Glutamatergic neuron (in vitro differentiated cells): ENCODE data around the gene MYO1C. TPM values are rescaled to one million over a fixed set of nuclear protein-coding genes. Genes with fewer than 3 reads are reported as not detected.

Experiments
- DNase-seq: peaks from one replicate; pipeline ENCODE4 v3.0.0; 2022
- H3K27ac Mint-ChIP-seq: one replicate; pipeline ENCODE4 v1.8.0; 2020; ENCODE audit warnings: mild to moderate bottlenecking, mixed read lengths, inconsistent platforms; ENCODE audit not compliant: unreplicated experiment
- H3K27me3 Mint-ChIP-seq: one replicate; pipeline ENCODE4 v1.8.0; 2020; ENCODE audit warnings: mild to moderate bottlenecking, moderate library complexity, mixed read lengths, inconsistent platforms; ENCODE audit not compliant: unreplicated experiment
- H3K36me3 Mint-ChIP-seq: one replicate; pipeline ENCODE4 v1.8.0; 2020; ENCODE audit warnings: mild to moderate bottlenecking, mixed read lengths, inconsistent platforms; ENCODE audit not compliant: unreplicated experiment
- H3K4me1 Mint-ChIP-seq: one replicate; pipeline ENCODE4 v1.8.0; 2020; ENCODE audit warnings: mild to moderate bottlenecking, low read depth, mixed read lengths, inconsistent platforms; ENCODE audit not compliant: unreplicated experiment
- H3K4me3 Mint-ChIP-seq: one replicate; pipeline ENCODE4 v1.8.0; 2020; ENCODE audit warnings: mild to moderate bottlenecking, mixed read lengths, inconsistent platforms; ENCODE audit not compliant: unreplicated experiment
- H3K9me3 Mint-ChIP-seq: one replicate; pipeline ENCODE4 v1.8.0; 2020; ENCODE audit warnings: mild to moderate bottlenecking, moderate library complexity, mixed read lengths, inconsistent platforms; ENCODE audit not compliant: unreplicated experiment
- CTCF ChIP-seq: fragments of 200-600 bp; sonication (generic); IDR thresholded peaks from one replicate; pipeline ENCODE4 v1.5.0; 2021; ENCODE audit not compliant: partially characterized antibody, unreplicated experiment
- total RNA-seq: library from RNA; stranded (reverse); fragmentation: NEBNext Ultra II Directional; extraction: Animal tissue kit (Norgen Biotek cat#: 25700); gene quantifications from one replicate; pipeline ENCODE4 v1.2.1, GENCODE V29; 2021; ENCODE audit not compliant: unreplicated experiment

MYO1C gene
- total RNA-seq, 1 donor from 2014 or later, result 58.5 TPM

DNA sequence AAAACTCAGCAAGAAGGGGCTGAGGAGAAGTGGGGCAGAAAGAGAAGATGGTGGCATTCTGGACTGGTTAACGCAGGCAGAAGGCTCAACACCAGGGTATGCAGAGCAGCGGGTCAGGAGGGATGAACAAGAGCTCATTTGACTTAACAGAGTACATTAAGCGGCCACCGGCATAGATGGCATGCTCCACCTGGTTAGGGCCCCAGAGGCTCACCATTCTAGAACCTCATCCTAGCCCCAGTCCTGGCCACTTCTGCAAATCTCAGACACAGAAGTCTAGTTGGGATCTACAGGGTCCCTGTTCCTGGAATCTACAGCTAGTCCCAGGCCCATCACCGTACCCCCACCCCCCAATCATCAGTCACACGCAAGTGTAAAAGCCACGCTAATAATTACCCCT lies 1.7 kb upstream of the MYO1C start:
- no peak overlapping the region for H3K4me3 Mint-ChIP-seq
- H3K27ac Mint-ChIP-seq, result no peak overlapping the region
- H3K4me1 Mint-ChIP-seq, result peaks cover 9% of the 10 kb centered on the region
- H3K9me3 Mint-ChIP-seq, result peaks cover 2% of the 10 kb centered on the region
- no peaks in the 10 kb centered on the region for H3K36me3 Mint-ChIP-seq
- no peak for TF ChIP-seq CTCF
- no peak for DNase-seq
- H3K27me3 Mint-ChIP-seq, result peaks cover 8% of the 10 kb centered on the region

- H3K4me1 Mint-ChIP-seq, result peaks cover 13% of the 10 kb centered on the region
- DNase-seq, result no peak
- TF ChIP-seq CTCF, result no peak
- H3K9me3 Mint-ChIP-seq, result peaks cover 2% of the 10 kb centered on the region
- peaks cover 8% of the 10 kb centered on the region for H3K27me3 Mint-ChIP-seq
- H3K4me3 Mint-ChIP-seq, result no peak overlapping the region
- H3K36me3 Mint-ChIP-seq, result no peaks in the 10 kb centered on the region
- no peak overlapping the region for H3K27ac Mint-ChIP-seq
Measured at GRCh38 chr17:1493291-1493980, 950 bp upstream of the MYO1C start.

DNA sequence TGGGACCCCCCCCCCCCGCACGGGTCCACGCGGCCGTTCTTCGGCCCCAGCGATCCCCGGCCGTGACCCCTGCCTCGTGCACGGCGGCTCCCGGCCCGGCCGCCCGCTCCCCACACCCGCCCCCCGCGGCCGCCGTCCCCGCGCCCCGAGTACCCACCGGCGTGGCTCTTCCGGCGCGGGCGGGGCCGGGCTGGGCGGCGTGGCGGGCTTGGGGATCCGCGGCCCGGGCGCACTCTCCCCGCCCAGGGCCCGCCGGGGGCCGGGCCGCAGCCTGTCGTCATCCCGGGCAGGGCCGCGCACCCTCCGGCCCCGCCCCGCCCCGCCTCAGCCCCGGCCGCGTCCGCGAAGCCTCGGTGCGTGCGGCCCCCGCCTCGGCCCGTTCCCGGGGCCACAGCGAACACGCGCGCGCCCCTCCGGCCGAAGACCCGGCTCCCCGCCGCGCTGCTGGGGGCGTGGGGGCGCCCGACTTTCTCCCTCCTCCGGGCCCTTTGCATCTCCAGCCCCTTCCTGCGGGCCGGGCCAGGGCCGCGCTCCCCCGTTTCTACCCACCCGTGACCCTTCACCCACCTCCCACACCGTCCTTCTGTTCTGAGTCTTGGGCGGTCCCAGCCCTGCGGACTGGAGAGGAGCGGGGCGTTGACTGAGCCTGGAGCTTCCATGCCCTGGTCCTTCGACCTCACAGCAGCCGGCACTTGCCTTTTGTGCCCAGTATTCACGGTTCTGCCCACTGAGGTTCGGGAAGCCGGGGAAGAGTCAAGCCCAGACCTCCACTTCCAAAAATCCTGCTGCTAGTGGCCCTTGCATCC lies 840 bp downstream of the MYO1C start:
- peak; percentile 64 for DNase-seq
- Mint-ChIP-seq H3K9me3 (peaks cover 2% of the 10 kb centered on the region), H3K27me3 (peaks cover 10% of the 10 kb centered on the region), H3K27ac (no peak overlapping the region), H3K4me3 (peak overlapping the region; percentile 81), H3K36me3 (no peaks in the 10 kb centered on the region), H3K4me1 (peaks cover 9% of the 10 kb centered on the region)
- no peak for TF ChIP-seq CTCF

DNA sequence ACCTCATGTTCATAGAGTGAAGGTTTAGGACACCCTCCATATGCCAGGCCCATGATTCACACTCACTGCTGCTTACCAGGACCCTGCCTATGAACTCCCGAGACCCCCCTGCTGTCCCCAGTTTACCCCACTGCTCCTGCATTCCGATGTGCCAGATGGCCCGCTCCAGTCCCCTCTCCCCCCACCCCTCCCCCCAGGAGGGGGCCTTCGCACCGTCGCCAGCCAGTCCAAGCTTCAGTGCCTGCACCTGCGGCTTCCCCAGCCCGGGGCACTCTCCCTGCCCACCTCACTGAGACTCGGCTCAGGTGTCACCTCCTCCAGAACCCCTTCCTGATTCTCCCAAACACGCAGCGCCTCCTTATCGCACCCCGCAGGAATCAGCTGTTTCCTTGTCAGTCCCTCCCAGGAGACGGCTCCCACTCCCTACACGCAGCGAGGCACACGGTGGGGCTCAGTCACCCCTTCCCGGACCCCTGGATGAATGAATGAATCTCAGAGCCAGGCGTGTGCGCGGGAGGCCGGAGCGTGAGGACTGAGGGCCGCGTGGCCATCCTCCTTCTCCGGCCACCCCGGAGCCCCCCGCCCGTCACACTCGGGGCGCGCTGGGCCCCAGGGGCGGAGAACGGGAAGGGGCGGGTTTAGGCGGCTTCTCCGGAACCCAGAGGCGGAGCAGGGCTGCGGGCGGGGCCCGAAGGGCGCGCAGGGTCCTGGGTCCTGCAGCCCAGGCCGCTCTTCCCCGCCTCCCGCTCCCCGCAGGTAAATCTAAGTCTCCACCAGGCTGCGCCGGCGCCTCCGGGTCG lies 1.6 kb downstream of the MYO1C start:
- H3K4me3 Mint-ChIP-seq, result peak overlapping the region; percentile 86
- H3K4me1 Mint-ChIP-seq, result peaks cover 9% of the 10 kb centered on the region
- TF ChIP-seq CTCF, result no peak
- H3K27ac Mint-ChIP-seq, result peak overlapping the region; percentile 90
- H3K36me3 Mint-ChIP-seq, result no peaks in the 10 kb centered on the region
- peaks cover 2% of the 10 kb centered on the region for H3K9me3 Mint-ChIP-seq
- H3K27me3 Mint-ChIP-seq, result peaks cover 10% of the 10 kb centered on the region
- DNase-seq, result peak; percentile 60
